ENCODE data around the gene ZP2. TPM values are rescaled to one million over a fixed set of nuclear protein-coding genes. Genes with fewer than 3 reads are reported as not detected.

ZP2 gene
- total RNA-seq, 1 experiment from 2014 or later = not detected

- no peak for DNase-seq (ENCODE audit: low read depth)
These were observed 60.9 kb downstream of the ZP2 start, which contains the start of gene DNAH3 for GRCh38 chr16:21150375-21151001. TSS of gene DNAH3 (minus strand) at chr16:21150846. CDS start at chr16:21150319, 527 bp downstream.

Other genes starting within 250 kb of the ZP2 start
- under 0.01 TPM in 1 of 2 replicates, not detected in the other for gene DNAH3, start 60.7 kb downstream of the ZP2 start, total RNA-seq (2014; rRNA removed)
- gene LDAF1, start 52.9 kb downstream of the ZP2 start, total RNA-seq (2014; rRNA removed) = 7.1 and 8.3 TPM in 2 replicates
- not detected in 2 replicates for gene ANKS4B, start 22.1 kb upstream of the ZP2 start, total RNA-seq (2014; rRNA removed)
- gene CRYM, start 66.7 kb upstream of the ZP2 start, total RNA-seq (2014; rRNA removed) = 0.86 TPM in 1 of 2 replicates, not detected in the other